Measurements from ENCODE around the gene CCDC33.
A peak's percentile ranks its signal among the peaks of the same experiment; 100 is the strongest.

CCDC33 gene

DNA sequence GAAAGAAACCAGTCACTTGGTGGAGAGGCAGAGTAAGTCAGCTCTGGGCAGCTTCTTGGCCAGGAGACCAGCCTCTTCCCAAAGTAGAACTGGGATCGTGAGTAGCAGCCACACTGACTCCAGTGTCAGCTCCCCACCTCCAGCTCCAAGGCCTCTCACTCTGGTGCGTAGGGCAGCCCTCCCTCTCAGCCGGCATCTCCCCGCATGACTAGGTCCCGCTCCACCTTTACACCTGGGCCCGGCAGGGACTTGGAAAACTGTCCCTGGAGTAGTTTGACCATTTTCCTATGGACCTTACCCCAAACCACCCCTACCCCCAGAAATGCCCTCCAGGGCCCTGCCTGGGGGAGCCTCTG, 36.9 kb upstream of the CCDC33 start:
- DNase-seq (ENCODE audit: low read depth in 1 of 2, low spot score in 1 of 2) = no peak
- Histone ChIP-seq H3K27ac (replicated peaks) (no peak overlapping the region), H3K4me3 (replicated peaks; ENCODE audit: insufficient read depth, low read length) (no peak overlapping the region), H3K27me3 (ENCODE audit: insufficient read depth, poor library complexity, severe bottlenecking) (no peaks in the 10 kb centered on the region)
- TF ChIP-seq POLR2AphosphoS5 (IDR thresholded peaks at IDR 0.05; ENCODE audit: low read depth) (no peak), GABPA (IDR thresholded peaks at IDR 0.05; ENCODE audit: low read depth) (no peak), SPI1 (IDR thresholded peaks at IDR 0.05; ENCODE audit: borderline replicate concordance, low read depth) (no peak)
- TF ChIP-seq, protein P1, sequence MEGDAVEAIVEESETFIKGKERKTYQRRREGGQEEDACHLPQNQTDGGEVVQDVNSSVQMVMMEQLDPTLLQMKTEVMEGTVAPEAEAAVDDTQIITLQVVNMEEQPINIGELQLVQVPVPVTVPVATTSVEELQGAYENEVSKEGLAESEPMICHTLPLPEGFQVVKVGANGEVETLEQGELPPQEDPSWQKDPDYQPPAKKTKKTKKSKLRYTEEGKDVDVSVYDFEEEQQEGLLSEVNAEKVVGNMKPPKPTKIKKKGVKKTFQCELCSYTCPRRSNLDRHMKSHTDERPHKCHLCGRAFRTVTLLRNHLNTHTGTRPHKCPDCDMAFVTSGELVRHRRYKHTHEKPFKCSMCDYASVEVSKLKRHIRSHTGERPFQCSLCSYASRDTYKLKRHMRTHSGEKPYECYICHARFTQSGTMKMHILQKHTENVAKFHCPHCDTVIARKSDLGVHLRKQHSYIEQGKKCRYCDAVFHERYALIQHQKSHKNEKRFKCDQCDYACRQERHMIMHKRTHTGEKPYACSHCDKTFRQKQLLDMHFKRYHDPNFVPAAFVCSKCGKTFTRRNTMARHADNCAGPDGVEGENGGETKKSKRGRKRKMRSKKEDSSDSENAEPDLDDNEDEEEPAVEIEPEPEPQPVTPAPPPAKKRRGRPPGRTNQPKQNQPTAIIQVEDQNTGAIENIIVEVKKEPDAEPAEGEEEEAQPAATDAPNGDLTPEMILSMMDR (IDR thresholded peaks at IDR 0.05; ENCODE audit: insufficient read depth, low read length) = no peak
- TF ChIP-seq, protein P2, sequence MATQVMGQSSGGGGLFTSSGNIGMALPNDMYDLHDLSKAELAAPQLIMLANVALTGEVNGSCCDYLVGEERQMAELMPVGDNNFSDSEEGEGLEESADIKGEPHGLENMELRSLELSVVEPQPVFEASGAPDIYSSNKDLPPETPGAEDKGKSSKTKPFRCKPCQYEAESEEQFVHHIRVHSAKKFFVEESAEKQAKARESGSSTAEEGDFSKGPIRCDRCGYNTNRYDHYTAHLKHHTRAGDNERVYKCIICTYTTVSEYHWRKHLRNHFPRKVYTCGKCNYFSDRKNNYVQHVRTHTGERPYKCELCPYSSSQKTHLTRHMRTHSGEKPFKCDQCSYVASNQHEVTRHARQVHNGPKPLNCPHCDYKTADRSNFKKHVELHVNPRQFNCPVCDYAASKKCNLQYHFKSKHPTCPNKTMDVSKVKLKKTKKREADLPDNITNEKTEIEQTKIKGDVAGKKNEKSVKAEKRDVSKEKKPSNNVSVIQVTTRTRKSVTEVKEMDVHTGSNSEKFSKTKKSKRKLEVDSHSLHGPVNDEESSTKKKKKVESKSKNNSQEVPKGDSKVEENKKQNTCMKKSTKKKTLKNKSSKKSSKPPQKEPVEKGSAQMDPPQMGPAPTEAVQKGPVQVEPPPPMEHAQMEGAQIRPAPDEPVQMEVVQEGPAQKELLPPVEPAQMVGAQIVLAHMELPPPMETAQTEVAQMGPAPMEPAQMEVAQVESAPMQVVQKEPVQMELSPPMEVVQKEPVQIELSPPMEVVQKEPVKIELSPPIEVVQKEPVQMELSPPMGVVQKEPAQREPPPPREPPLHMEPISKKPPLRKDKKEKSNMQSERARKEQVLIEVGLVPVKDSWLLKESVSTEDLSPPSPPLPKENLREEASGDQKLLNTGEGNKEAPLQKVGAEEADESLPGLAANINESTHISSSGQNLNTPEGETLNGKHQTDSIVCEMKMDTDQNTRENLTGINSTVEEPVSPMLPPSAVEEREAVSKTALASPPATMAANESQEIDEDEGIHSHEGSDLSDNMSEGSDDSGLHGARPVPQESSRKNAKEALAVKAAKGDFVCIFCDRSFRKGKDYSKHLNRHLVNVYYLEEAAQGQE (IDR thresholded peaks at IDR 0.05; ENCODE audit: insufficient replicate concordance, low read depth) = no peak

DNA sequence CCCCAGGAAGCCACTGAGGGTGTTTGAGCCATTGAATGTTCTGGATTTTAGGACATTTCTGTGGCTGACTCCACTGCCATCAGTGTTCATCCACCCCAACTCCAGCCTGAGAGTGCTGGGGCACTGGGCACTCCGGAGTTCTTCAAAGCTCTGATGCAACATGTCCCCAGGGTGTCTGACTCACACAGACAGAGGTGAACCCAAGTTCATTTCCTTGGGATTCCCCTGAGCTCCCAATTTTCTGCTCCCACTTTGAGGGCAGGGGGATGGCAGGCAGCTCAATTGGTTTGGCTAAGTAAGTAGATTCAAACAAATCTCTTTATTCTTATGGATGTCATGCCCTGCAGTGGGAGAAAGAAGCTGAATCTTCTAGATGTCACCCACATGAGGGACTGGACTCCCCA, 35.7 kb upstream of the CCDC33 start:
- H3K27ac ChIP-seq (replicated peaks) = no peak overlapping the region

DNA sequence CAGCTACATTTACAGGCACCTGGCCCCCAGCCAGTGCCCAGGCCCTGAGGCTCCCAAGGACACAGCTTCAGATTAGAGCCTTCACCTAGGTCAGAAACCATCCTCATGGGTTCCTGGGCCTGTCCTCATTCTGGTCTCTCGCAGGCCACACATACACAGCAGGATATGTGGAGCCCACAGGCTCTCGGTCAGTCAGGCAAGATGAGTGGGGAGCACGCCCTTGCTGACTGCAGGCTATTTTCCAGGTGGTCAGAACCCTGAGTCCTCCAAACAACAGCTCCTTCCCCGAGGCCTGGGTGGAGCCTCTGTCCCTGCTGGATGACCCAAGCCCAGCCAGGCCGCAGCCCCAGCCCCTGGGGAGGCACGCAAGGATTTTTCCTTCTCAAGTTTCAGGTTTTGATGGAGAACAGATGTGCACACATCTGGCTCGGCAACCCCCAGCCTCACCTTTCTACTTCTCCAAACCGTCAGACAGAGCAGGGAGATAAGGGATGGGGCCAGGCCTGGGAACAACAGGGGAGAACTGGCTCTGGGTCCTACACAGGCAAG, 35.2 kb upstream of the CCDC33 start:
- H3K27ac ChIP-seq (replicated peaks) = no peak overlapping the region
- H3K4me3 ChIP-seq (replicated peaks; ENCODE audit: insufficient read depth, low read length) = no peak overlapping the region
- no peak for DNase-seq (ENCODE audit: low read depth in 1 of 2, low spot score in 1 of 2)
- no peaks in the 10 kb centered on the region for H3K27me3 ChIP-seq (ENCODE audit: insufficient read depth, poor library complexity, severe bottlenecking)
- TF ChIP-seq, protein P1 (IDR thresholded peaks at IDR 0.05; ENCODE audit: insufficient read depth, low read length) = no peak
- TF ChIP-seq, protein P2 (IDR thresholded peaks at IDR 0.05; ENCODE audit: insufficient replicate concordance, low read depth) = no peak
- TF ChIP-seq POLR2AphosphoS5 (IDR thresholded peaks at IDR 0.05; ENCODE audit: low read depth) (no peak), SPI1 (IDR thresholded peaks at IDR 0.05; ENCODE audit: borderline replicate concordance, low read depth) (no peak), GABPA (IDR thresholded peaks at IDR 0.05; ENCODE audit: low read depth) (no peak)

More for the DNA sequence above, 35.7 kb upstream of the CCDC33 start:
- Histone ChIP-seq H3K4me3 (replicated peaks; ENCODE audit: insufficient read depth, low read length) (no peak overlapping the region), H3K27me3 (ENCODE audit: insufficient read depth, poor library complexity, severe bottlenecking) (no peaks in the 10 kb centered on the region)
- DNase-seq (ENCODE audit: low read depth in 1 of 2, low spot score in 1 of 2) = peak in 1 of 2 experiments; percentile 15
- TF ChIP-seq SPI1 (IDR thresholded peaks at IDR 0.05; ENCODE audit: borderline replicate concordance, low read depth) (no peak), POLR2AphosphoS5 (IDR thresholded peaks at IDR 0.05; ENCODE audit: low read depth) (no peak), GABPA (IDR thresholded peaks at IDR 0.05; ENCODE audit: low read depth) (no peak)
- TF ChIP-seq, protein P1 (IDR thresholded peaks at IDR 0.05; ENCODE audit: insufficient read depth, low read length) = no peak
- TF ChIP-seq, protein P2 (IDR thresholded peaks at IDR 0.05; ENCODE audit: insufficient replicate concordance, low read depth) = no peak

All from HL-60 (cell line).